K562 (cell line): Measurements from ENCODE around the gene SPNS2.

Source experiments
- BHLHE40 ChIP-seq: IDR thresholded peaks from 2 replicates; pipeline ENCODE4 v1.6.1; 2011; ENCODE audit warnings: low read length, improper control_type of control experiment
- BRF1 ChIP-seq: IDR thresholded peaks from 3 replicates; pipeline ENCODE4 v1.6.1; 2011; ENCODE audit warnings: borderline replicate concordance, mild to moderate bottlenecking; ENCODE audit not compliant: insufficient read length; ENCODE audit errors: extremely low read depth
- ELF1 ChIP-seq: fragments of 200-800 bp; sonication (Bioruptor generic); IDR thresholded peaks from 2 replicates; pipeline ENCODE4 v1.6.1; 2016; ENCODE audit warnings: missing genetic modification characterization, missing compliant biosample characterization
- EP300 ChIP-seq: IDR thresholded peaks from 2 replicates; pipeline ENCODE4 v1.6.1; 2012; ENCODE audit warnings: low read length, improper control_type of control experiment
- FOXK2 ChIP-seq, 2 experiments: fragments of 450-650 bp; IDR thresholded peaks in 1 of 2; conservative IDR thresholded peaks in 1 of 2; 2 replicates each; pipeline ENCODE4 v1.6.1; 2016; ENCODE audit warnings: low read depth in 2 of 2, mild to moderate bottlenecking in 1 of 2
- HDAC6 ChIP-seq: IDR thresholded peaks from 2 replicates; pipeline ENCODE4 v1.6.1; 2012; ENCODE audit warnings: low read depth, mild to moderate bottlenecking, control low read depth, inconsistent platforms, low read length, moderate library complexity
- NFXL1 ChIP-seq: fragments of 450-650 bp; formaldehyde crosslinking; IDR thresholded peaks from 2 replicates; pipeline ENCODE4 v1.4.0; 2021; ENCODE audit warnings: mild to moderate bottlenecking
- SP1 ChIP-seq: sonication (generic); formaldehyde crosslinking; IDR thresholded peaks from 2 replicates; pipeline ENCODE4 v1.8.1; 2022; ENCODE audit warnings: mild to moderate bottlenecking, missing genetic modification reagents
- ZNF217 ChIP-seq: sonication (generic); formaldehyde crosslinking; IDR thresholded peaks from 2 replicates; pipeline ENCODE4 v1.8.0; 2022; ENCODE audit warnings: mild to moderate bottlenecking, missing genetic modification reagents
- ZNF3 ChIP-seq: fragments of 250-450 bp; sonication (Bioruptor Pico); IDR thresholded peaks from 2 replicates; pipeline ENCODE4 v1.5.0; 2021; ENCODE audit warnings: mild to moderate bottlenecking, moderate library complexity
- TF ChIP-seq, protein P1 (sequence below): sonication (generic); formaldehyde crosslinking; IDR thresholded peaks from 2 replicates; pipeline ENCODE4 v1.4.0; 2020; ENCODE audit warnings: mild to moderate bottlenecking, missing genetic modification reagents
- TF ChIP-seq, protein P2 (sequence below): fragments of 250-450 bp; sonication (Bioruptor Pico); IDR thresholded peaks from 2 replicates; pipeline ENCODE4 v1.5.0; 2021; ENCODE audit warnings: mild to moderate bottlenecking, borderline replicate concordance
- TF ChIP-seq, protein P3 (sequence below): IDR thresholded peaks from 3 replicates; pipeline ENCODE4 v1.6.1; 2011; ENCODE audit warnings: borderline replicate concordance, mild to moderate bottlenecking, moderate library complexity; ENCODE audit not compliant: insufficient read length; ENCODE audit errors: extremely low read depth
- TF ChIP-seq, protein P4 (sequence below), 3 experiments: IDR thresholded peaks in 2 of 3; conservative IDR thresholded peaks in 1 of 3; 2 replicates each; pipeline ENCODE4 v1.5.1; 2011 to 2012; ENCODE audit warnings: low read length in 3 of 3, mild to moderate bottlenecking in 3 of 3, control low read depth in 2 of 3, improper control_type of control experiment in 1 of 3, inconsistent platforms in 1 of 3, low read depth in 1 of 3, mixed read lengths in 1 of 3, moderate library complexity in 1 of 3; ENCODE audit not compliant: insufficient read depth in 2 of 3

DNA sequence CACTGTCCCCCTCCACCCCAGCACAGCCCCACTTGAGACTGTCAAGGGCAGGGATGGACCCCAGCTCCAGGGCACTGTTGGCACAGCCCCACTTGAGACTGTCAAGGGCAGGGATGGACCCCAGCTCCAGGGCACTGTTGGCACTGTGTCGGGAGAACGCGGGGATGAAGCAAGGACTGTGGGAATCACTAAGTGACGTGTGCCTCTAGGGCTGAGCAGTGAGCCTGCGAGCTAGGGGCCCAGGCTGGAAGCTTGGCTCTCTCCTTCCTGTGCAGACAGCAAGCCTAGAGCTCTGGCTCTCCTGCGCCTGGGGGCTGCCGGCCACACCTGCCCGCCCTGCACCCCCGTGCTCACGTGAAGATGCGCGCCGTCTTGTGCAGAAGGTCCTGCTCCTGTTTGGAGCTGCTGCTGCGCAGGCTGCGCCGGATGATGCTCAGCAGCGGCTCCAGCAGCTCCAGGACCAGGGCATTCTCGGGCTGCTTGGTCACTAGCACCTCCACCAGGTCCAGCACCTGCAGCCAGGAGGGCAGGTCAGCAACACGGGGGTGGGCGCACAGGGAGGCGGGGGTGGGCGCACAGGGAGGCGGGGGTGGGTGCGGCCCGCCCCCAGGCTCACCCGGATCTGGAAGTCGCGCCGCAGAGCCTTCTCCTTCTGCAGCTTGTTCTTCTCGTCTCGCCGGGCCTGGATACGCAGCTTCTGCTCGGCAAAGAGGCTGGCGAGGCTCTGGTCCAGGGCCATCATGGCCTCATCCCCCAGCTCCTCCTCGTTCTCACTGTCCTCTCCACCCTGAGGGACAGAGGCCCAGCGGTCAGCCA lies 45.7 kb downstream of the SPNS2 start:
- no peak for TF ChIP-seq ELF1 (tag)
- TF ChIP-seq, protein P1, sequence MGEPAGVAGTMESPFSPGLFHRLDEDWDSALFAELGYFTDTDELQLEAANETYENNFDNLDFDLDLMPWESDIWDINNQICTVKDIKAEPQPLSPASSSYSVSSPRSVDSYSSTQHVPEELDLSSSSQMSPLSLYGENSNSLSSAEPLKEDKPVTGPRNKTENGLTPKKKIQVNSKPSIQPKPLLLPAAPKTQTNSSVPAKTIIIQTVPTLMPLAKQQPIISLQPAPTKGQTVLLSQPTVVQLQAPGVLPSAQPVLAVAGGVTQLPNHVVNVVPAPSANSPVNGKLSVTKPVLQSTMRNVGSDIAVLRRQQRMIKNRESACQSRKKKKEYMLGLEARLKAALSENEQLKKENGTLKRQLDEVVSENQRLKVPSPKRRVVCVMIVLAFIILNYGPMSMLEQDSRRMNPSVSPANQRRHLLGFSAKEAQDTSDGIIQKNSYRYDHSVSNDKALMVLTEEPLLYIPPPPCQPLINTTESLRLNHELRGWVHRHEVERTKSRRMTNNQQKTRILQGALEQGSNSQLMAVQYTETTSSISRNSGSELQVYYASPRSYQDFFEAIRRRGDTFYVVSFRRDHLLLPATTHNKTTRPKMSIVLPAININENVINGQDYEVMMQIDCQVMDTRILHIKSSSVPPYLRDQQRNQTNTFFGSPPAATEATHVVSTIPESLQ (CRISPR knock-in tag), result no peak
- TF ChIP-seq EP300, result no peak
- no peak for TF ChIP-seq ZNF3 (CRISPR knock-in tag)
- no peak for TF ChIP-seq SP1
- TF ChIP-seq, protein P2, sequence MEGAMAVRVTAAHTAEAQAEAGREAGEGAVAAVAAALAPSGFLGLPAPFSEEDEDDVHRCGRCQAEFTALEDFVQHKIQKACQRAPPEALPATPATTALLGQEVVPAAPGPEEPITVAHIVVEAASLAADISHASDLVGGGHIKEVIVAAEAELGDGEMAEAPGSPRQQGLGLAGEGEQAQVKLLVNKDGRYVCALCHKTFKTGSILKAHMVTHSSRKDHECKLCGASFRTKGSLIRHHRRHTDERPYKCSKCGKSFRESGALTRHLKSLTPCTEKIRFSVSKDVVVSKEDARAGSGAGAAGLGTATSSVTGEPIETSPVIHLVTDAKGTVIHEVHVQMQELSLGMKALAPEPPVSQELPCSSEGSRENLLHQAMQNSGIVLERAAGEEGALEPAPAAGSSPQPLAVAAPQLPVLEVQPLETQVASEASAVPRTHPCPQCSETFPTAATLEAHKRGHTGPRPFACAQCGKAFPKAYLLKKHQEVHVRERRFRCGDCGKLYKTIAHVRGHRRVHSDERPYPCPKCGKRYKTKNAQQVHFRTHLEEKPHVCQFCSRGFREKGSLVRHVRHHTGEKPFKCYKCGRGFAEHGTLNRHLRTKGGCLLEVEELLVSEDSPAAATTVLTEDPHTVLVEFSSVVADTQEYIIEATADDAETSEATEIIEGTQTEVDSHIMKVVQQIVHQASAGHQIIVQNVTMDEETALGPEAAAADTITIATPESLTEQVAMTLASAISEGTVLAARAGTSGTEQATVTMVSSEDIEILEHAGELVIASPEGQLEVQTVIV (CRISPR knock-in tag), result no peak
- TF ChIP-seq FOXK2 (conservative IDR thresholded peaks at IDR 0.05 in 1 of 2, IDR thresholded peaks at IDR 0.05 in 1 of 2; ENCODE audit: low read depth in 2 of 2), result no peak
- TF ChIP-seq, protein P3, sequence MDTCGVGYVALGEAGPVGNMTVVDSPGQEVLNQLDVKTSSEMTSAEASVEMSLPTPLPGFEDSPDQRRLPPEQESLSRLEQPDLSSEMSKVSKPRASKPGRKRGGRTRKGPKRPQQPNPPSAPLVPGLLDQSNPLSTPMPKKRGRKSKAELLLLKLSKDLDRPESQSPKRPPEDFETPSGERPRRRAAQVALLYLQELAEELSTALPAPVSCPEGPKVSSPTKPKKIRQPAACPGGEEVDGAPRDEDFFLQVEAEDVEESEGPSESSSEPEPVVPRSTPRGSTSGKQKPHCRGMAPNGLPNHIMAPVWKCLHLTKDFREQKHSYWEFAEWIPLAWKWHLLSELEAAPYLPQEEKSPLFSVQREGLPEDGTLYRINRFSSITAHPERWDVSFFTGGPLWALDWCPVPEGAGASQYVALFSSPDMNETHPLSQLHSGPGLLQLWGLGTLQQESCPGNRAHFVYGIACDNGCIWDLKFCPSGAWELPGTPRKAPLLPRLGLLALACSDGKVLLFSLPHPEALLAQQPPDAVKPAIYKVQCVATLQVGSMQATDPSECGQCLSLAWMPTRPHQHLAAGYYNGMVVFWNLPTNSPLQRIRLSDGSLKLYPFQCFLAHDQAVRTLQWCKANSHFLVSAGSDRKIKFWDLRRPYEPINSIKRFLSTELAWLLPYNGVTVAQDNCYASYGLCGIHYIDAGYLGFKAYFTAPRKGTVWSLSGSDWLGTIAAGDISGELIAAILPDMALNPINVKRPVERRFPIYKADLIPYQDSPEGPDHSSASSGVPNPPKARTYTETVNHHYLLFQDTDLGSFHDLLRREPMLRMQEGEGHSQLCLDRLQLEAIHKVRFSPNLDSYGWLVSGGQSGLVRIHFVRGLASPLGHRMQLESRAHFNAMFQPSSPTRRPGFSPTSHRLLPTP, result no peak
- TF ChIP-seq, protein P4, sequence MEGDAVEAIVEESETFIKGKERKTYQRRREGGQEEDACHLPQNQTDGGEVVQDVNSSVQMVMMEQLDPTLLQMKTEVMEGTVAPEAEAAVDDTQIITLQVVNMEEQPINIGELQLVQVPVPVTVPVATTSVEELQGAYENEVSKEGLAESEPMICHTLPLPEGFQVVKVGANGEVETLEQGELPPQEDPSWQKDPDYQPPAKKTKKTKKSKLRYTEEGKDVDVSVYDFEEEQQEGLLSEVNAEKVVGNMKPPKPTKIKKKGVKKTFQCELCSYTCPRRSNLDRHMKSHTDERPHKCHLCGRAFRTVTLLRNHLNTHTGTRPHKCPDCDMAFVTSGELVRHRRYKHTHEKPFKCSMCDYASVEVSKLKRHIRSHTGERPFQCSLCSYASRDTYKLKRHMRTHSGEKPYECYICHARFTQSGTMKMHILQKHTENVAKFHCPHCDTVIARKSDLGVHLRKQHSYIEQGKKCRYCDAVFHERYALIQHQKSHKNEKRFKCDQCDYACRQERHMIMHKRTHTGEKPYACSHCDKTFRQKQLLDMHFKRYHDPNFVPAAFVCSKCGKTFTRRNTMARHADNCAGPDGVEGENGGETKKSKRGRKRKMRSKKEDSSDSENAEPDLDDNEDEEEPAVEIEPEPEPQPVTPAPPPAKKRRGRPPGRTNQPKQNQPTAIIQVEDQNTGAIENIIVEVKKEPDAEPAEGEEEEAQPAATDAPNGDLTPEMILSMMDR (IDR thresholded peaks at IDR 0.05 in 2 of 3, conservative IDR thresholded peaks at IDR 0.05 in 1 of 3; ENCODE audit: insufficient read depth in 2 of 3, low read depth in 1 of 3, low read length in 3 of 3), result no peak
- TF ChIP-seq ZNF217, result no peak
- no peak for TF ChIP-seq BHLHE40
- TF ChIP-seq NFXL1 (CRISPR knock-in tag), result no peak
- no peak for TF ChIP-seq BRF1
- TF ChIP-seq HDAC6, result no peak
